HG02852 (cell line): Measurements from ENCODE around the gene RBM34.
"Not testable (repeated sequence)": the region's sequence is repeated elsewhere in the genome, so short reads cannot be mapped to it uniquely, and the experiment has no call there.

Experiments used
- ATAC-seq: cut with Tn5 transposase; IDR thresholded peaks from one replicate; pipeline ENCODE4 v1.9.1; 2021; ENCODE audit warnings: mild to moderate bottlenecking, moderate library complexity; ENCODE audit not compliant: unreplicated experiment

The RBM34 gene

DNA sequence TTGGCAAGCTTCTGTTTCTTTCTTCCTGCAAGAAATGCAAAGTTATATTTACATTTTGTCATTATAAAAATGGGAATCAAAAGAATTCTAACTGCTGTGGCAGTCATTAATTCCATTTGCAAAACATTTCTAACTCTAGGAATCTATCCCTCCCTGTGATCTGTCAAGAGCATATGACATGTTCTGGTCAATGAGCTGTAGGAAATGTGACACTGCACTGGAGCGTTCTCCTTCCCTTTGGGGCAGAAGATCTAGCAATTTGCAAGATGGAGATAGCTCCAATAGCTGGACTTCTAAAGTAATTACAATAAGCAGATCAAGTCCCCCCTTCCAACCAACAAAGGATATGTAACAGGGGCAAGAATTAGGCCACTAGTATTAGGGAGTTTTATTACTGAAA, 38.7 kb downstream of the RBM34 start:
- ATAC-seq: no peak

DNA sequence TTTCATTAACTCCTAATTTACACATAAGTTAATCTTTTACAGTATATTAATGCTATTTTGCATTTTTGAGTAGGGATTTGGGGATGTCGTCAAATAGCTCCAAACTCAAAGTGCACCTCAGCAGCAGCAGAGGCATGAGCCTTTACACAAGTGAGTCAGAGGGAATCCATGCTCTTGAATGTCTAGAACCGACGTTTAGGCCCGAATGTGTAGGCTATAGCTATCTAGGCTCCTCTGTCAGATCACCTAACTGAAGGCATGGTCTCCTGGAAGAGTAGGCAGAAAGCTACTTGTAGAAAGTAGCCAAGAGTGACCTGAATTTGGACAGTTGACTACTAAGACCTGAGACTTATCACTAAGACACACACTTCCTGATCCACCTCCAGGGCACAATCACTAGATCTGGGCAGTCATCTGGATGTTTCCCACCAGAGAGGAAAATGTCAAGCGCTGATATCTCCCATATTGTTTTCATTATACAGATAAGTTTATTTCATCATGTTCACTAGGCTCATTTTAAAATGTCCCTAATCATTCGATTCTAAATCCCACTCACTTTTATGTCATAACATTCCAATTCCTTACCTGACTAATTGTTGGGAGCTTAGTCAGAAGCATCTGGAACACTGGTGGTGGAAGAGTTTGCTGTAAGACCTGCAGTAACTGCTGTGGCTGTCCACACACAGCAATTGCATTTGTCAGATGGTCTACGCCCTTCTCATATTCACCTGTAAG, 47.7 kb downstream of the RBM34 start:
- ATAC-seq: no peak

DNA sequence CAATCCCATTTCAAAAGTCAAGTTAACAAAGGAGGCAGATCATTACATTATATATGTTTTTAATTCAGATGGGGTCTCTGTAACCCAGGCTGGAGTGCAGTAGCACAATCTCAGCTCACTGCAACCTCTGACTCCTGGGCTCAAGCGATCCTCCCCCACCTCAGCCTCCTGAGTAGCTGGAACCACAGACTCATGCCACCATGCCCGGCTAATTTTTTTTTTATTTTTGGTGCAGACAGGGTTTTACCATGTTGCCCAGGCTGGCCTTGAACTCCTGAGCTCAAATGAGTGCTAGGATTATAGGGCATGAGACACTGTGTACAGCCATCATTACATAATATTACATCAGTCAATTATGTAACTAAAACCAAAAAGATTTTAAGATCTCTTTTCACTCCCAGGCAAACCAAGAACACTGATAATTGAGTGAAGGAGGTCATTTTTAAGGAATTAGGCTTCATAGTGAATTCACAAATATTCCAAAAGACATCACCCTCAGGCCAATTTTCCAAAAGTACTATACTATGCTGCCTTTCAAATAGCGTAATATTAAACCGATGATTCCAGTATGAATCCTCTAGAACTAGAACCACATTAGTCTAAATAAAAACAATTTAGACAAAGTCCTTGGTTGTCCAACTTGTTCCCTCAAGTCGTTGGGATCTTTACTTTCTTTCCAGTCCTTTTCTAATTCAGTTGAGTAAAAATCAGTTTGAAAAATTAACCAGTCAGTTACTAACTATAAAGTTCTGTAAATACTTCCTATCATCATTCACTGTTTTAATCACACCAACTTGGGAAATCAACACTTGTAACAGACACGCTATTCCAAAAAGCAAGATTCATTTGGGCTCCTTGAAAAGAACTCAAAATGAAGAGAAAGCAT, 48.5 kb downstream of the RBM34 start:
- no peak for ATAC-seq

DNA sequence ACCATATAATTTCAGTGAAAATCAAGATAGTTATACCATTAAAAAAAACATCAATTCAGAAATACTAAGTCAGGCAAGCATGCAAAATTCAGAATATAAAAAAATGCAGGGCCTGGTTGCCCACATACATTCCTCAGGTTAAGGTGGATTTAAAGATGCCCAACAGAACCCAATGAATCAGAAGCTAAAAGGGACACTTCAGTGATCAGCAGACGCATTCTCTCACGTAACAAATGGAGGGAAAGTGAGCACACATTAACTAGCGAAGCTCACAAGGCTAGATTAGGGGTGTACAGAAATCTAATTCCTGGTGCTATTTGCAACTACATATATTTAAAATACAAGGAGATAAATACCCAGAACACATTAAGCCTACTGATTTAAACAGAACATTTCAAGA, 49.9 kb downstream of the RBM34 start:
- no peak for ATAC-seq

DNA sequence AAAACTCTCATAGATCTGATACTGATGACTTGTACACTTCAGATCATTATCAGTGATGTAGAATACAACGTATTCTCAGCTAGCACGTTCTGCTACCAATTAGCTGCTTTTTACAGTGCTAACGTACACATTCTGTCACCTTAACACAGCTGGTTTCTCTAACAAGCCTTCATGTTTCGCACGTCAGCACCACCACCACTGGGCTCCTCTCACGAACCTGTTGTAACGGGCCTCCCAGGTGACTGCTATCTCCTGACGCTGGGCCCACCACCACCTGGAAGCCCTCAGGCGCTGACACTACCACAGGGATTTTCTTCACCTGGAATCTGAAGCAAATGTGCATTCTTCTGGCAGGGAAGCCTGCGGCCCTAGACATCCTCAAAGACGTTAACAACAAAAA, 52.2 kb downstream of the RBM34 start:
- no peak for ATAC-seq

DNA sequence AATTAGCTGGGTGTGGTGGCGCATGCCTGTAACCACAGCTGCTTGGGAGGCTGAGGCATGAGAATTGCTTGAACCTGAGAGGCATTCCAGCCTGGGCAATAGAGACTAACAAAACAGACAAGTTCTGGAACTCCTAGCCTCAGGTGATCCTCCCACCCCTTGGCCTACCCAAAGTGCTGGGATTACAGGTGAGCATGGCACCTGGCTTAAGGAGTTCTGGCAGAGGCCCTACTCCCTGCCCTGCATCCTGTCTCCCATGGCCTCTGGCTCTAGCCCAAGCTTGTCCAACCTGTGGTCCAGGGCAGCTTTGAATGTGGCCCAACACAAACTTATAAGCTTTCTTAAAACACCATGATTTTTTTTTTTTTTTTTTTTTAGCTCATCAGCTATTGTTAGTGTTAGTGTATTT, 52.9 kb downstream of the RBM34 start:
- ATAC-seq: no peak

DNA sequence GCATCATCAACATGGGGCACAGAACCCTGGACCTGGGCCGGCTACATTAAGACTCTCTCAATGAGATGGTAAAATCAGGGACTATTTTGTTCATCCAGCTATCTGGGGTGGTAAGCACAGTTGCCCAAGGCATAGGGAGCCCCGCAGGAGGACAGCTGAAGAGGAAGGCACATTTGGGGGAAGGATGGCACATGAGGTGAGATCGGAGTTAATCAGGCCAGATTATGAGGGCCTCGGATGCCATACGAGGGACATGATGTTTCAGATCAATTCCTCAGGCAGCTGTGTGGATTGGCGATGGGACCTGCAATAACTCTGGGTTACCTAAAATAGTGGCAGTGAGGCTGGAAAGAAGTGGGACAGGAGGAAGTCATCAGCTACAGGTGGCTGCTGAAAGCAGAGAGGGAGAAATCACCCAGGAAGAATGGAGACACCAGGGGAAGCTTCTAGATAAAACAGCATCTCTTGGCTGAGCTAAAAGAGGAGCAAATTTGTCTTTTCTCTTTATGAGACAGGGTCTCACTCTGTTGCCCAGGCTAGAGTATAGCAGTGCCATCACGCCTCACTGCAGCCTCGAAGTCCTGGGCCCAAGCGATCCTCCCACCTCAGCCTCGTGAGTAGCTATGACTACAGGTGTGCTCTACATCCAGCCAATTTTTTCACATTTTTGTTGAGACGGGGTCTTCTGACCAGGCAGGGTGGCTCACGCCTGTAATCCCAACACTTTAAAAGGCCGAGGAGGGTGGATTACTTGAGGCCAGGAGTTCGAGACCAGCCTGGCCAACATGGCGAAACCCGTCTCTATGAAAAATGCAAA, 53.5 kb downstream of the RBM34 start:
- no peak for ATAC-seq

DNA sequence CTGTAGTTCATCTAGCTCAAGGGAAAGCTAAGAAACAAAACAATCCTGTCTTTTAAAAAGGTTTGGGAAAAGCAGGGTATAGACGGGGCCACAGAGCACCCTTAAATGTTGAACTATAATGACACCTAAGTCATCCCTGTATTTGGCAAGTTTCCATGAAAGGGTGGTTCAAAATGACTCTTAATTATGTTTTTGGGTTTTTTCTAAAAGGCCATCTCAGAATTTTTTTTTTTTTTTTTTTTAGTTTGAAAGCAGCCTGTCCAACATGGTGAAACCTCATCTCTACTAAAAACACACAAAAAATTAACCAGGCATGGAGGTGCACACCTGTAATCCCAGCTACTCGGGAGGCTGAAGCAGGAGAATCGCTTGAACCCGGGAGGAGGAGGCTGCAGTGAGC, 54.6 kb downstream of the RBM34 start:
- no peak for ATAC-seq

DNA sequence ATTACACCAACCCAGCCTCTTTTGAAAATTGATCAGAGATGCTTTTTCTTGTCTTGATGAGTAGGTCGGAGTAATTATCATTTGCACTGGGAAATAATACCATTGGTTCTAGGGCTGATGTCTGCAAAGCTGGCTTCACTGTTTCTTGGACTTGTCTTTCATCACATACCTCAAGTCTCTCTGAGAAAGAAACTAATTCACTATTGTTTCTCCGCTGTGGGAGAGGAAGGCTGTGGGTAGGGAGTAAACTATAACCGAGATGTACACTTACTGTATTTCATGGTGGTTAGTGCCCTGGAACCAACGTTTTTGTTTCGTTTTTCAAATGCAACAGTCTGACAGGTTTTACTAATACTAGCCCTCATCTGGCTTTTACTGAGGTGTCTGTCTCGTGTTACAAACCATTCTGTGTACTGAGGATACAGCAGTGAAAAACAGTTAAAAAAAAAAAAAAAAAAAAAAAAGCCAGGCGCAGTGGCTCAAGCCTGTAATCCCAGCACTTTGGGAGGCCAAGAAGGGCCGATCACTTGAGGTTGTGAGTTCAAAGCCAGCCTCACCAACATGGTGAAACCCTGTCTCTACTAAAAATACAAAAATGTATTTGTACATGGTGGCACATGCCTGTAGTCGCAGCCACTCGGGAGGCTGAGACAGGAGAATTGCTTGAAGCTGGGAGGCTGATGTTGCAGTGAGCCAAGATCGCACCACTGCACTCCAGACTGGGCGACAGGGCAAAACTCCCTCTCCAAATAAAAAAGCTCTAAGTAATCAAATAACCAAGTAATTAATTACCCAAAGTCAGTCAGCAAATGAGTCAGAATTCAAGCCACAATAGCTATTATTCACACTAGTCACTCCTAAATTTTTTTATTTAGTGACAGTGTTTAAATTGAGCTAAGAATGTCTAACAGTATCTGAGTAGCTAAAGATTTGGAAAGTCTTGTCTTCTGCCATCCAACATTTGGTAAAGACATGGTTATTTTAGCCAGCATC, 55.7 kb downstream of the RBM34 start:
- ATAC-seq: peak; percentile 85

DNA sequence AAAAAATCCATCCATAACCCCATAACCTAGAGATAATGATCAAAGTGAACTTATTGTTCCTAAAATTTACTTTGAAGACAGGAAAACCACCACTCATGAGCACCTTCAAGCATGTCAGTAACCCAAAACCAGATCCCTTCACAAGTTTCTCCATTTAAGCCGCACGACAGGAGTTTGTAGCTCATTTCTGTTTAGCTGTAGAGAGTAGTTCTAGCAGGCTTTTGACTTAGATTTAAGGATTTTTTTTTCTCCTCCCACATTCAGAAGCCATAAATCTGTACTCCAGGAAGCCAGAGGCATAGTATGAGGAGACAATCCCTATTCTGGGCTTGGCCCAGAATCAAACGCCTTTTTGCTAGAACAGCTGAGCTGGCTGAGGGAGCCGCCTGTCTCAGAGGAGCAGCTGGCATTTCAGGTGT, 58.0 kb downstream of the RBM34 start:
- ATAC-seq: no peak

DNA sequence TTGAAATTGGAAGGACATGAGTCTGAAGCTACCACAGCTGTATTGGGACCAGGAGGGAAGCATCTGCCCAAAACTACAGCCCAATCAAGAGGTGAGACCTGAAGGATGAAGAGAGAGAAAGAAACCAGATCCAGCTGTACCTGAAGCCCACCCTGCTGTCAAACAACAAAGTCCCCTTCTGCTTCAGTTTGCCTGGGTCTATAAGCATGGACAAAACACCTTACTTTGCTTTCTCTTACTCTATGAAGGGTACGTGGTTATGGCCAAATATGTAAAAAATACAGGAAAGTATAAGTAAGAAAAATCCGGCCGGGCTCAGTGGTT, 58.8 kb downstream of the RBM34 start:
- no peak for ATAC-seq

DNA sequence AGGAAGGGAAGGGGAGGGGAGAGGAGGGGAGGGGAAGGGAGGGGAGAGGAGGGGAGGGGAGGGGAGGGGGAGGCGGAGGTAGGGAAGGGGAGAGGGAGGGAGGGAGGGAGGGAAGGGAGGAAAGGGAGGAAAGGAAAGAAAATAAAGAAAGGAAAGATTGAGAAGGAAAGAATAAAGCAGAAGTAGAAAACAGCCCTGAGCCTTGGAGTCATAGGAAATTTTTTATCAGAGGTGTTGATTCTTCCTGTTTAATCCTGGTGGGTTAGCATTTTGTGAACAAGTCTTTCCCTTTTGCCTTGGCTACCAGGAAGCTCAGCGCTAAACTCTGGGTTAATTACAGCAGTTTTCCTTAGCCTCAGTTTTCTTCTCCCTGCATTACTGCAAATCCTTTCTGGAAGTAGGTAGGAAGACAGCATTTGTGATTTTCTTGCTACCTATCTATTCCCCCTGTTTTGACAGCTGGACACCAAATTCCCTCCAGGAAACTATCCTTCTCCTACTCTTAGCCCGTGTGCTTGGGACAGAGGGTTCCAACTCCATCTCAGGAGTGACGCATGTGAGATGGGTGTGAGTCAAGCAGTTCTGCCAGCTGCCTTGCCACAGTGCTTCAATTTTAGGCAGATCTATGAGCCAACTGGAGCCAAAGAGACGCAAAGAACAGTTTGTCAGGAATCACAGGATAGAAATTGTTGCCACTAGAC, 59.3 kb downstream of the RBM34 start:
- no peak for ATAC-seq

DNA sequence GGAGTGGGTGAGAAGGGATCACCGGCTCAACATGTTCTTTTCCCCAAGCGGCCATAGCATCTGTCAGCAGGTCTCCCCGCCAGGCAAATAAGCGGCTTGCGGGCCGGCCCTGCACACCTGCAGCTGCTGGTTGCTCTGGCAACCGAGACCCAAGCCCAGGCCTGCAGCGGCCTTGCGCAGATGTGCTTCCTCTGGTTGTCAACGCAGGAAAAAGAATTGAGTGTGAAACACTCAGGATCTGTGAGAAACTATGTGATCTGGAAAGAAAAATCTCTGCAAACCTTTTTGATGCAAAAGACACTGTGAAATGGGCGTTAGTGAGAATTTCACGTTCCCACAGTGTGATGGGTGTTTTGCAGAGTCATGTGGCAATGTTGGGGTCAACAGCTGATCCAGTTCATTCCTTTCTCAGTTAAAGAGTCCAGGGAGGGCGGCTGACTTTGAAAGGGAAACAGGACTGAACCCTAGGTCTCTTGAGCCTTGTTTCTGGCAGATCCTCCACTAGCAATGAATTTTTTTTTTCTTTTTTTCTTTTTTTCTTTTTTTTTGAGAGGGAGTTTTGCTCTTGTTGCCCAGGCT, 60.8 kb downstream of the RBM34 start:
- ATAC-seq: no peak

DNA sequence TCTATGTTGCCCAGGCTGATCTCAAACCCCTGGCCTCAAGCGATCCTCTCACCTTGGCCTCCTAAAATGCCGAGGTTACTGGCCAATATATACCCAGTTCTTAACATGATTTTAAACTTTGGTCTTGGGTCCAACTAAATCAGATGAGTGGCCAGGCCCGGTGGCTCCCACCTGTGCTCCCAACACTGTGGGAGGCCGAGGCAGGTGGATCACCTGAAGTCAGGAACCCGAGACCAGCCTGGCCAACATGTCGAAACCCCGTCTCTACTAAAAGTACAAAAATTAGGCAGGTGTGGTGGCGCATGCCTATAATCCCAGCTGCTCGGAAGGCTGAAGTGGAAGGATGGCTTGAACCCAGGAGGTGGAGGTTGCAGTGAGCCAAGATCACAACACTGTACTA, 62.1 kb downstream of the RBM34 start:
- no peak for ATAC-seq

DNA sequence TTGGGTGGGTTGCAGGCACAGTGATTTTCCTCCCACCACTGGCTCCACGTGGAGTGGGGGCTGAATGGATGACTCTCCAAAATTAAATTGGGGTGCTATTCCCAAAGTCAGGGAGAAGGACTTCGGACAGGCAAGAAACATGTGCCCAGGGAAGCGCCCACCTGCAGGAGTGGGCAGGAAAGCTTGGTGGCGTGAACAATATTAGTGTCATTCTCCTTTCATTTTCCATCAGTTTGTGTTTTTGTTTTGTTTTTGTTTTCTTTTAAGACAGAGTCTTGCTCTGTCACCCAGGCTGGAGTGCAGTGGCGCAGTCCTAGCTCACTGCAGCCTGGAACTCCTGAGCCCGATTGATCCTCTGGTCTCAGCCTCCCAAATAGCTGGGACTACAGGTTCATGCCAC, 62.5 kb downstream of the RBM34 start:
- no peak for ATAC-seq

DNA sequence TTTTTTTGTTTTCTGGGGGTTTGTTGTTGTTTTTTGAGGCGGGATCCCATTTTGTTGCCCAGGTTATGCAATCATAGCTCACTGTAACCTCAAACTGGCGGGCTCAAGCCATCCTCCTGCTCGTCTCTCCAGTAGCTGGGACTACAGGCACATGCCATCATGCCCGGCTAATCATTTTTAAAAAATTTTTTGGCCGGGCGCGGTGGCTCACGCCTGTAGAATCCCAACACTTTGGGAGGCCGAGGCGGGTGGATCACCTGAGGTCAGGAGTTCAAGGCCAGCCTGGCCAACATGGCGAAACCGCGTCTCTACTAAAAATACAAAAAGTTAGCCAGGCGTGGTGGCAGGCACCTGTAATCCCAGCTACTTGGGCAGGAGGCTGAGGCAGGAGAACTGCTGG, 63.5 kb downstream of the RBM34 start:
- not testable (repeated sequence) for ATAC-seq

DNA sequence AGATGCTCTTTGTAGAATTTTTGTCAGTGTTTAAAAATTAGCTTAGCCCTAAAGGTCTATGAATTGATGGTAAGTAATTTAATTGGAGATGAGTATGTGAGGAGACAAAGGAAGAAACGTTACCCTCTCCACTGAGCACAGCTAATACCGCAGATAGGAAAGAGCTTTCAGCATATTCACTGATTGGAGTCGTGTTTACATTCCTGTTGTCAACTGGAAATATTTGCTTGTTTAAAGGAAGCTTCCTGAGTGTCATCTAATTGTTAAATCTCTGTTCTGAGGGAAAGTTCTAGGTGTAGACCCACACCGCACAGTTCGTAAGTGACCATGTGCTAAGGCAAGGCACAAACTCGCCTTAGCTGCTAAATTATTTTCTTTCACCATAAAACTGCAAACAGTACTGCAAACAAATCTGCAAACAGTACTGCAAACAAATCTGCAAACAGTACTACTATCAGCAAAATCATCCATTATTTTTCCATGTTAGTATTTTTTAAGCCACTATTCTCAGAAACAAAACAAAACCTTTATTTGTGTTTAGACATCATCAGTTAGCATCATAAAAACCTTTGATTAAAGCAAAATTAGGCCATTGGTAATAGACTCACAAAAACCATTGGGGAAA, 65.0 kb downstream of the RBM34 start:
- no peak for ATAC-seq

DNA sequence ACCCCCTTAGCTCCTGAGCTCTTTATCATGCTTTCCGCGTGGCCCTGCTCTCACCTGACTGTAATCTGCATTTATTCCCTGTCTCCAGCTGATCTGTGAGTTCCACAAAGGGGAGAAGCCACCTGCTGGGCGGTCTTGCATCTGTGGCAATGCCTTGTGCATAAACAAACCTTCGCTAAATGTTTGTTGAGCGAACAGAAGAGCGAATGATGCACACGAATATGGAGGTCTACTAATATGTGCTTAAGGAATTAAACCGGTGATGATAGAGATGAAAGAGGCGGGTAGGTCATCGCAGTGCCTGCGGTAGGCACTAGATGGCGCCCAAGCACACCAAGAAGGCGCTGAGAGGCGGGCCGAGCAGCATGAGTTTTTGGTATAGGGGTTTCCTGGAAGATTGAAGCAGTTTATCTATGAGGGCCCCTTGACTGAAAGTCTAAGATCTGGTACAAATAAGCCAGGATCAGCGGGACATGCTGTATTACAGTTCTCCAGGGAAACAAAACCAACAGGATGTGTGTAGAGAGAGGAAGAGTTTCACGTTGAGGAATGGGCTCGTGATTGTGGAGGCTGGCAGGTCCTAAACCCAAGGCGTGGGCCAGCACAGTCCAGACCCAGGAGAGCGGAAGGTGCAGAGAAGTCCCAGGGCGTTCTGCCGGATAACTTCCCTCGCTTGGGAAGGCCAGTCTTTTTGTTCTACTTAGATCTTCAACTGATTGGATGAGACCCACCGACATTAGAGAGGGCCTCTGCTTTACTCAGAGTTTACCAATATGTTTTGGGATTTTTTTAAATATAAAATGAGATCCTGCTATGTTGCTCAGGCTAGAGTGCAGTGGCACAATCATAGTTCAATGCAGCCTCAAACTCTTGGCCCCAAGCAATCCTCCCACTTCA, 67.1 kb downstream of the RBM34 start:
- peak; percentile 71 for ATAC-seq
